ENCODE measurements around the gene PPP2R1B. TPM values are rescaled to one million over a fixed set of nuclear protein-coding genes. Genes with fewer than 3 reads are reported as not detected.

Gene PPP2R1B
- polyA plus RNA-seq, 1 donor, result 11.4 TPM

DNA sequence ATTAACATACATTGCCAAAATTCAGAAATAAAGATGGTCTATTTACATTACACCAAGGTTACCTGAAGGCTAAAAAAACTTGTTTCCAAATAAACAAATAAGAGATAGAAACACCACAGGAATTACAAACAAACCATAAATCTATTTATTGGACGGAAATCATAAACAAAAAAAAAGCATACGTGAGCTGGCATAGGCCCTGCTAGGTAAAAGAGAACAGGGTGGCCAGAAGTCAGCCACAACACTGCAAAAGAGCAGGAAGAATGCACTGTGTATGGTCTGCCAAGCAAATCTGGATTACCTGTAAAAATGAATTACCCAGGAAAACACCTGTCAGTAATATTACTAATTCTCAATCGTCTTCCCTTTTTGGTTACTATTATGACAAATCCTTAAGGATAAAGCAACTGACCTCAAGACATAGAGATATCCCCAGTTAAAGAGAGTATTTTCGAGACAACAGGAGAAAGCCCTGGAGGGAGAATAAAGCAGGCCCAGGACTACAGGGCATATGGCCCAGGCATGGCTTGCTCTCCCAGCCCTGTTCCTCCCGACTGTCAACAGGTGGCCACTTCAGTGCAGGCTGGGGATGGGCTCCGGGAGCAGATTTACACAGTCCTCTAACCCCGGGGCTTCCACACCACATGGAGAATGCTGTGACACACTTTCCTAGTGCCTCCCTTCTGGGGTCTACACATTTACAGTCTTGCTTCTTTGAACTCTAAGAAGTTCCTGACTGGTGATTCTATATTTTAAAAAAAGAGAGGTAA, 18.0 kb downstream of the PPP2R1B start:
- DNase-seq, result no peak

DNA sequence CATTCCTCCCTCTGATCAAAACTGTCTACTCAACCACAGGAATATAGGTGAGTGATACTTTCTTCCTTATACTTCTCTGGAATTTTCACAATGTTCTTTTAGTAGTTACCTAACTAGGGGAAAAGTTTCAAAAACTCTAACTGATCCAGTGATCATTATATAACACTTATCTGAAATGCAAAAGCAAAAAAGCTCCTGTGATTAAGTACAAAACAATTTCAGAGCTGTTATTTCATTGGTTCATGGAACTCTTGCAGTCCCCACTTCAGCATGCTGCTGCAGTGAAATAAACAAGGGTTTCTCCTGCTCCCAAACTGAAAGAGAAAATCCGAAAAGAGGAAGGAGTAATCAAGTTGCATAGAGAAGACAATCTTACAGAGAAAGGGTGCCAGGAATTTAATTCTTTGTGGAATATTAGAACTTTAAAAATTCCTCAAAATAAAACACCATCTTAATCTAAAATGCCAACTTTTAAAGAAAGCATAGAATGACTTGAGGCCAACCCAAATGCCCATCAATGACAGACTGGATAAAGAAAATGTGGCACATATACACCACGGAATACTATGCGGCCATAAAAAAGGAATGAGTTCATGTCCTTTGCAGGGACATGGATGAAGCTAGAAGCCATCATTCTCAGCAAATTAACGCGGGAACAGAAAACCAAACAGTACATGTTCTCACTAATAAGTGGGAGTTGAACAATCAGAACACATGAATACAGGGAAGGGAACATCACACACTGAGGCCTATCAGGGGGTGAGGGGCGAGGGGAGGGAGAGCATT, 20.3 kb downstream of the PPP2R1B start:
- no peak for DNase-seq

DNA sequence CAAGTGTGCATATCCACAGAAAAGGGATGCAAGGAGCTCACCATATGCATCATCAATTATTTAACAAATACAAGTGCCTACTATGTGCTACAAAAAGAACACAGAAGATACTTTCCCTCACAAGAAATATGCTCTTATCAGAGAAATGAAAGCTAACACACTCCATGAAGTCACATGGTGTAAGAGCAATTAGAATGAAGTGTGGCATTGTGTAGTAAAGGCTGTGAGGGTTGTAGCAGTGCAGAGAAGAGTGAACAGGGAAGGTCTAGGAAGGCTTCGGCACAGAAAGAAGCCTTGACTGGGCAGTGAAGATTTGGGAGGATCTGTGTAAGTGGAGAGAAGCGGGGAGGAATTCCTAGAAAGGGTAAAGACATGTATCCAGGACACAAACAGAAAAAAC, 22.5 kb downstream of the PPP2R1B start:
- DNase-seq, result no peak

DNA sequence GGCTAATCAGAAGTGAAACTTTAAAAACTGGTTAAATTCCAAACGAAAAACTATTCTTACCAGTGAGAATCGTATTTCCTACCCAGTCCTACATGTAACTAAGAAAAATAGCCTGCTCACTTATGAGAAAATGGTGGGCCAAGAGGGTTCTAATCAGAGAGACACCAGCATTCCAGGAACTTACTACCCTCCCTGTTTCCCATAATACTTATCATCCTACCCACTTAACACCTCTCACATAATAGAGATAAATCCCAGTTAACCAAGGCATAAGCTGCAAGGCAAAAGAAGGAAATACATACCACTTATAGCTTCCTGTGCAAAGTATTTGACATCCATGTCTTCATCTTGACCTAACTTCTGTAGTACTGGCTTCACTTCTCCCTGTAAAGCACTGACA, 24.4 kb downstream of the PPP2R1B start:
- no peak for DNase-seq

DNA sequence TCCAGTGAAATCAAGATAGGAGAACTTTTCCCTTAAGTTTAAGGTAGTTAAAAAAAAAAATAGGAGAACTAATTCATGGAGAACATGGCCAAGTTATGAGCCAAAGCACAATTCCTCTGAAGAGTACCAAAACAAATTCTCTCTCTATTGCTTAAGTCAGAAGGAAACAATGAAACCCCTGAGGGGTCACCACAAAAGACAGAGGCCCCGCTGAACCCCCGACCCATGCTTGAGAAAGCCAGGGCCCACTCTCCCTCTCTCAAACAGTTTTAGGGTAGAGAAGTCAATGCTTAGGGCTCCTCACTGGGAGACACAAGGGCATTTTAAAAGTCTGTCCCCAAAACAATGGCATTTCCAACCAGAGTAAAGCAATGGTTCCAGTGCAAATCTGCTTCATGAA, 26.9 kb downstream of the PPP2R1B start:
- no peak for DNase-seq

DNA sequence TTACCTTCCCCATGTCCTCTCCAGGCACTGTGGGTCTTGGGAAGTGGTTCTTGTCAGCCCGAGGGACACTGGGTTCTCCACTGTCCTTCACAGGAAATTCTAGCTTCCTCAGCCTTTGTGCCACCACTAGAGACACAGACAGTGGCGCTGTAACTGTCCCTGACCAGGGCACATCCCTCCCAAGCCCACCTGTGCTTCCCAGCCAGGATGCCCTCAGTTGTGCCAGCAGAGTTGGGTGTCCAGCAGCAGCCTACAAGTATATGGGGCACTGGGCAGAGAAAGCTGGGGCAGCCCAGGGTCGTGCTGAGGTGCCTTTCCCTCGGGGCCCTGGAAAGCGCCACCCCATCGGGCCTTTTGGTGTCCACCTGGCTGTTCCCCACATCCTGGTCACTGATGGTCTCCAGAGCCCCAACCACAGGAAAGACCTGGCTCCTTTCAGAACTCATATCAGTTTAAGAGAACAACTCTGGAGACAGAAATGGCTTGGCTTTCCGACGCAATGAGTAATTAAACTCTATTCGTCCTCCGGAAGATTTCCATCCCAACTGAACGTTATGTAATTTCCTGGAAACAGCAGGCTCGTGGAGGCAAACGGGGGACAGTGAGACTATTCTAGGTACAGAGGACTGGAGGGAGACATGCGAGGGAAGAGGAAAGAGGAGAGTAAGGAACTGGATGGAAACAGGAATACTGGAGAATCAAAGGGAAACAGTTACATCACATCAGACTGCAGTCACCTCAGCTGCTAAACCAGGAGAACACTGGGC, 28.6 kb downstream of the PPP2R1B start:
- DNase-seq, result peak; percentile 70

DNA sequence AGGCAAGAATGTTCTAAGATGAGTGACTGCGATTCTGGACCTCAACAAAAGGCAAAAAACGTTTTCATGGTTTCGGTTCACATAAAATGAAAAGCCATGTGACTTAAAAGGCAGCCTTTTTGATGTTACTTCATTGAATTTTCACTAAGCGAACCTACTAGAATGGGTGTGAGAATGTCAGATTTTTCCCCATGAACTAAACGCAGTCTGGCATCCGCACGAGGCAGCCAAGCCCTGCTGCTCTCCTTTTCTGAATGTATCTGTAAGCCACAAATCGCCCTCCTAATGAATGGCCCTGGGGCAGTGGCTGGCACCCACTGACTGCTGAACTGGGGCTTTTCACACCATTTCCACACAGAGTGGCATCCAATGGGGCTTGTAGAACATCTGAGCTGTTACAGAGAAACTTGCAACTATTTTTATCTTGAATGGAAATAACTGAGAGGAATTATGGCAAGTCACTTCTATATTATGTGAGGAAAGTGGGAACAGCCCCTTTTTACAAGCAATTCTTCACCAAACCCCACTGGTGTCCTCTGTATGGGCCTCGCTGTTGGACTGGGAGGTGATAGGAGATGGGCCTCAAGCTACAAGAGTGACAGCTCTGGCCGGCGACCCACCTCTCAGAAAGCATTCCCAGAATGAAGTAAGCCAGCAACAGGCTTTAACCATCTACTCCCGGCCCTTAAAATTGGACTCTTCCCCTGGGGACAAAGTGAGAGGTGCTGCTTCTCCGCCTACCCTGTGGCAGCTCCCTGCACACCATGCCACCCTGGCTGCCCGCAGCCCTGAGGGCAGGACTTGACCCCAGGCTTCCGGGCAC, 29.4 kb downstream of the PPP2R1B start:
- DNase-seq, result peak; percentile 36

DNA sequence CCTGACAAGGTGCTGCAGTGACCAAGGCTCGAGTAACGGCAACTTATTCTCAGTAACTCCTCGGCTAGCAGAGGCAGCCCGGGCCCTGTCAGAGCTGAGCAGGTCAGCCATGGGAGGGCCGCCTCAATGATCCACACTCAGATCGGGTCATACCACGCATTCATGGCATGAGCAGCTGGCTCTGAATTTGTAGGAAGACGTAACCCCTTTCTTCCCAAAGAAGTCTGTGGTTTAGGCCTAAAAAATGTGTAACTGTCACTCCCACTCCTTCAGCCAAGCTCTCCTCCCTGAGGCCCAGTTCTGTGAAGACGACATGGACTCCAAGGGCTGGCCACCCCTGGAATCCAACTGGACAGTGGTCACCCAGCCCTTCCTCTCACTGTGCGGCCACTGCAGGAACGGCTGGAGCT, 30.0 kb downstream of the PPP2R1B start:
- DNase-seq, result no peak

DNA sequence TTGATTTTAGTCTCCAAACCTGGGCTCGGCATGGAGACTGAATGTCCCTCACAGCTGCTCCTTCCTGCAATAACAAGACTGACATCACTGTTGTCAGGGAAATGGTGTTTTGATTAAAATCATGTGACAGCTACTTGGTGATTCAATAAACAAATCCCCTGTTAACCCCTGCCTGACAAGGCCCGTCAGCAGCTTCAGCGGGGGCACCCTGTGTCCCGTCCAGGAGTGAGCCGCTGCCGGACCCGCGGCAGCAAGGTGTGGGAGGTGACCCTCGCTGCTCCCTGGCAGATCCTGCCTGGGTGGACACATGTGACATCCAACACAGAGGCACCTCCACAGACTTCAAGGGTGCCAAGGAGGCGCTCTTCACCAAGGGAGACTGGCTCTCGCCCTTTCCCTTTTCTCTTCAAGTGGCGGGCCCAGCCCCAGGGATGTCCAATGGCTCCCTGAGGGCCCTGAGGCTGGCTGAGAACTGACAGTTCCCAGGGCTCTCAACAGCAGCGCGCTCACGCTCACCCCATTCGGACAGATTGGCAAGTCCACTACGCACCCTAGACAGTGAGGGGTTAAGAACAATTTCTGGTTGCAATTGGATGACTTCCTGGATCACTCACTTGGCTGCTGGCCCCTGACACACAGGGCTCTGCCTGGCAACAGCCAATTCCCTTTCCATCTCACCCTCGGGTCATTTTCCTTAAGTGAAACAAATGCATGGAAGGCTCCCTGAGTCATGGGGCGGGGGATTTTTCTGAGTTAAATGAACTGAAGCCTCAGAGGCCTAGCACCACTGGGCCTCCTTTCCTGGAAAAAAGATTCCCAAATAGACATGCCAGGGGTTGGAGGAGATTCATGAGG, 30.7 kb downstream of the PPP2R1B start:
- peak; percentile 90 for DNase-seq

DNA sequence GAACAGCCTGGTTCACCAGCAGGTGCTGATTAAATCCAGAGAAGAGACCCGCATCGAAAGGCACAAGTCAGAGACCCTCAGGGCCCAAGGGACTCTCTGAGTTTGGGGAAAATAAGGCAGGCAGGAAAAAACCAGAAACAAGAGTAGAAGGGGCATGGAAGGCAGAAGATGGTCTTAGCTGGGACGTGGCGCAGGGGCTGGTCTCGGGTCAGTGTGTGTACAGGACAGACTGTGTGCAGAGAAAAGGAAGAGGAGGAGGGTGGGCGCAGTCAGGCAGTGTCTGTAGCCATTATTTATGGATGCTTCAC, 31.3 kb downstream of the PPP2R1B start:
- no peak for DNase-seq

DNA sequence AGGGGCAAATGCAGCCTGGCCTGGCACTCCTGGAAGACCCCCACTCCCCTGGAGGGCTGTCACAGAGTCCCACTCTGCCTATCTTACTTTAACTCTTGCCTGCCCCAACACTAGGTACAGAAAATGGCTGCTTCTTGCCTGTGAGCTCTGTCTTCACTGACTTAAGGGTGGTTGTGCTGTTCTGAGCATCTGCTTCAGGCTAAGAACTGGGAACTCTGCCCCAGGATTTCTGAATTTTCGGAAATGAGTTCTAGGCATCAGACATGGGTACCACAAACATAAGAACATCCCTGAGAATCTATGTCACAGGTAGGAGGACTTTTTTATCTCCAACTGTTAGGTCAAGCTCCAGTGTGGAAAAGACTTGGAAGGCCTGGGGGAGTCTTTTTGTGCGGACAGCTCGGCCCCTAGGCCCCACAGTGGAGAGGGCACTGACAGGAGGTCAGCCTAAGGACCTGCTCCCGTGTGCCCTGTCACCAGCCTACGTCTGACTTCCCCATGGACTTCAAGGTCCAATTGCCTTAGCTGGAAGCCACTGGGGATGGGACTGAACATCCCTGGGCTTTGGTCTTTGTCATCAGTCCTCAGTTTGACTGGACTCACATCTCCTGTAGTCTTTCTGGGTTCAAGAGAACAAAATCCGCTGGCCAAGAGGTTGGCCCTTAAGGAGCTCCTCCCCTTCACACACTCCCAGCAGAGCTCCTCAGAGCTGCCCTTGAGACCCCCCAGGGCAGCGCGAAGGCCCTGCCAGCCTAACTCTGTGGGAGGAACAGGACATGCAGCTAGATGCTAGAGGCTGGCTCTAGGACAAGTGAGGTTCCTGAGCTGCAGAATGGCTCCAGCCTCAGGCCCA, 31.9 kb downstream of the PPP2R1B start:
- peak; percentile 20 for DNase-seq

DNA sequence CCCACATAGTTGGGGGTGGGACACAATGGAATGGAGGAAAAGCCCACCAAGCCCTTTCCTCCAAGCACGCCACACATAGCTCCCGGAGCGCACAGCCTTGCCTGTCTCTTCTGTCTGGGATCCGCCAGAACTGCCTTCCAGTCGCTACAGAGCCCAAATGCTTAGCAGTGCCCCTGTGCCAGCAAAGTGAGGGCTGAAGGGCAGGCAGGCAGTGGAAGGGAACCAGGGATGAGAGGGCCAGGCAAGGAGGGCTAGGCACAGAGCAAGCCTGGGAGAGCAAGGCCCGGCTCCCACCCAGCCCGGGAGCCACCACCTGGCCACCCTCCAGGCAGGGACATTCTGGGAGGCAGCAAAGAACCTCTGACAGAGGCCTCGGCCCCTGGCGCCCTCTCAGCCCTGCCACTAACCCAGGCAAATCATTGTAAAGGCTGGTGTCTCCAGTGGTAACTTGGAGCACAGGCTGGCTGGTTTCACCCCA, 32.5 kb downstream of the PPP2R1B start:
- DNase-seq, result no peak

DNA sequence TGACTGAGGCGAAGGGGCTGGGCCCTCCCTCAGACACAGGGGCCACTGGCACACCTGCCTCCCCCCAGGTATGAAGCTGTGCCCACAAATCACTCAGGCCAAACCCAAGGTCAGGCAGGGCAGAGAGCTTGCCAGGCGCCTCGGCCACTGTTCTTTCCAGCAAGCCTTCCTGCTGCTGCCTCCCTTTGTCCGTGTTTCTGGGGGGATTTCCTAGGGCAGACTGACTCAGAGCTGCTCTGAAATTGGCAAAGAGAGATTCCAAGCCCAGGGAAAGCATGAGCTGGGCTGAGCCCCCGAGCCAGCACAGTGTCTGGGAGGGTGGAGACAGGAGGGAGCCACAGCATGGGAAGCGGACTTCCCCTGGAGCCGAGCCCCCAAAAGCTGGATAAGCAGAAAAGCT, 33.2 kb downstream of the PPP2R1B start:
- DNase-seq, result peak; percentile 78

DNA sequence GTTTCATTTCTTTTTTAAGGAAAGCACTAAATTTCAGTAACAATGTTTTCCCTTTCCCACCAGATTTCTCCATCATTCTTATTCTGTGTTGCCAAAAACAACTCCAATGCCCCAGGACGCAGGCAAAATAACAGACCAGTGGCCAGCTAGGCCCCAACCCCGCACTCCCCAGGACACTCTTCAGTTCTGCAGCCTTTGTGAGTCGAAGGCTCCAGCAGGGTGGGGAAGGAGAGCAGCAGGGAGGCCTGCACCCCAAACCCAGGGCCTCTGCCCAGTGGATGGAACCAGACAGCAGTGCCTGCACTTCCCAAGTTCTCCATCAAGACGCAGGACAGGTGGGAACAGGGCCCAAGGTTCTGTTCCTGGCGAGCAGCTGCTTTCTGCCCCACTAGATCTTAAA, 34.4 kb downstream of the PPP2R1B start:
- DNase-seq, result no peak

DNA sequence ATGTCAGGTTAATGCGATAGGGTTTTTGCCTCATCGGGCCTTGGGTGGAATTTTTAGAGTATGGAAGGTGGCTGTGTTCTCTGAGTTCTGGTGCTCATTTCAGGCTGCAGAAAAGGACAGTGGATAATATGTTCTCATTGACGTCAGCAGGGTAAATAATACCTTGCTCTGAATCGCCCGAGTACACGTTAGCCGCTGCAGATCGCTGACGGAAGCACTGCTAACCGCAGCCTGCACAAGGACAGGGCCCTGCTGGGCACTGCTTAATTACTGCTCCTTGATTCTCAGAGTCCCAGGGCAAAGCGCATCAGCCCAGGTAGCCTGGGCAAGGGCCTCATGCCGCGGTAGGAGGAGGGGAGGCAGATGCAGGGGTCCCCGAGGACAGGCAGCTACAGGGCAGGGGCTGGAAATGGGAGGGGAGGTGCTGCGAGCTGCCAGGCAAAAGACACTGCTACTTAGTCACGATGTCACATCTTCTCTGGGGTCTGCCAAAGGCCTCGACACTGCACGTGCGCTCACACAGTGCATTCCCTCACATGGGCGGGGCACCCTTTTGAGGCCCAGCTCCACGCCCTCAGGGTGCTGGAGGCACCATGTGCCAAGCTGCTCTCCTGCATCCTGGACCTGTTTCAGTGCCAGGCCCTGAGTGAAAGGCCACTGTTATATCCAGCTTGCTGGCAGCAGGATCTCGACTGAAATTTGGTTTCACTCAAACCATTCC, 35.2 kb downstream of the PPP2R1B start:
- peak; percentile 18 for DNase-seq

DNA sequence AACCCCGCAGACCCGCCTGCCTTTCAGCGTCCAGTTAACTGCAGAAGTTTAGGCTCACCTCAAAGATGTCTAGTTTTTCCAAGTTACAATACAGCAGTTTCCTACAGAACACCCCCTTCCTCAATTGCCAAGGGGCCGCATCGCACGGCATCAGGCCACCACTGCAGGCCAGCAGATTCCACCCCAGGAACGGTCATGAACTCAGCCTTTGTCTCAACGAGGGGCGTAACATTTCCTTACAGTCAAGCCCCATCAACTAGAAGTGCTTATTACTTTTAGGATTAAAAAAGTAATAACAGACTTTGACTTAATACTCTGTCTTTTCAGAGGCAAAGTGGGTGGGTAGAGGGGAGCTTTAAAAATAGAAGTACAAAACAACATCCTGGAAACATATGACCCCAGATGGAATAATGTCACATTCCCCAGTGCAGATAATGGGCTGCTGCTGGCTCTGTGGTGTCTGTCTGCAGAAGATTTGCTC, 36.3 kb downstream of the PPP2R1B start:
- peak; percentile 47 for DNase-seq

DNA sequence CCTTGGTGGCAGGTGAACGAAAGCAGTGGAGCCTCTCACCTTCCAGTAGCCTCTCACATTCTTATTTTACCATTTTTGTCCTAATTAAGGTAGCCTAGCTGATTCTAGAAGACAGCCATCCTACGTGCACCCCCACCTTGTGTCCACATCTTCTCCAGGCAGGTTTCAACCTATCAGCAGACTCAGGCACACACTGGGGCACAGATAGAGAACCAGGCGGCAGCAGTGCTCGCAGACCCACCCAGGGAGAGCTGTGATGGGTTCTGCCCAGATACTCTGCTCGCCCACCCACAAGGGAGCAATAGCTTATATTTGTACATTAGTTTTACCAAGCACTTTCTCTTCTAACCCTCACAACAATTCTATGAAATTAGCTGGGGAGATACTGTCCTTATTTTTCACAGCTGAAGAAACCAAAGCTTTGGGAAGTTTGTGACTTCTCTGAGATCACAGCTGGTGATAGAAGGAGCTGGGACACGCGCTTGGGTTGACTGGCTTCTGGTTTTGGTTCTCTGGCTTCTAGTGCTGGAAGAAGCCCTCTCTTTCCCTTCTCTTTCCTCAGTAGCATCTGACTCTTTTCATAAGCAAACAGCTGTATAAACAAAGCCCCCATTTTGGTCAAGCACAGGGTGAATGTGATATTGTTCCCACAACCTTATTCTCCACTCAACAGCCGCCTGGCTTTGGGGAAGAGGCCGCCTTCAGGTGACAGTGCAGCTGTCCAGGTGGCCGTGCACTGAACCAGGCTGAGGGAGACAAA, 36.9 kb downstream of the PPP2R1B start:
- peak; percentile 11 for DNase-seq

DNA sequence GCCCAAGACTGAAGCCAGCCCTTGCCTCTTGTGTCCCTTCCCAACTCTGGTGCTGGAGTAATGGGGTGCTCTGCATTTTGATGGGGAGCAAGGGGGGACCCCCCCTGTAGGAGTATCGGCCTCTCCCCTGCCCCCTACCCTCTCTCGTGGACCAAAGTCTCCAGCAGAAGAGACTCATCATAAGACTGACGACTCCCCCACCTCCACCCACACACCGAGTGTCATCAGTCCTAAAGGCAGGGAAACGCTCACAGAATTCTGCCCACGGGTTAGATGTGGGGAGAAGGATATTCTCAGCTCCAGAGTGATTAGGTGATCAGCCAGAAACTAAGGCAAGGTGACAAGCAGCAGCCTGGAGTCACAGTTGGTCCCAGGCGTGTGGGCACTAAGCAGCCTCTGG, 38.8 kb downstream of the PPP2R1B start:
- DNase-seq, result no peak

DNA sequence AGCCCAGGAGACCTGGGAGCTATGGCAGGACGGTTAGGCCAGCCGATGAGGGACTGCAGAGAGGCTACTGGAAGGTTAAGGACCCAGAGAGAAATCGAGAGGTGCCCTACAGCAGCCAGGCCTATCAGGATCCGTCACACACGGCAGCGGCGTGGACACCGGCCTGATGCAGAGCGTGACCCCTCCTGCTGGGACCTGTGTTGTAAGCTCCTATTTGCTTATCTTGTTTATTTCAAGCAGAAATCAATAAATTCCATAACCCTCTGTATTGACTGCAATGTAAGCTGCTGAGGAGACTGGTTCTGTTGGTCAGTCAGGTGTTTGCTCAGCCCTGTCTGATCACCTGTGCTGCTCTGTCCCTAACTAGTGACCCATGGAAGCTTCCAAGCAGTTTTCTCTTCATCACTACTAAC, 39.9 kb downstream of the PPP2R1B start:
- no peak for DNase-seq
